ENCODE data around the gene SNAP47.
"Not testable (repeated sequence)": the region's sequence is repeated elsewhere in the genome, so short reads cannot be mapped to it uniquely, and the experiment has no call there.

The SNAP47 gene, protein sequence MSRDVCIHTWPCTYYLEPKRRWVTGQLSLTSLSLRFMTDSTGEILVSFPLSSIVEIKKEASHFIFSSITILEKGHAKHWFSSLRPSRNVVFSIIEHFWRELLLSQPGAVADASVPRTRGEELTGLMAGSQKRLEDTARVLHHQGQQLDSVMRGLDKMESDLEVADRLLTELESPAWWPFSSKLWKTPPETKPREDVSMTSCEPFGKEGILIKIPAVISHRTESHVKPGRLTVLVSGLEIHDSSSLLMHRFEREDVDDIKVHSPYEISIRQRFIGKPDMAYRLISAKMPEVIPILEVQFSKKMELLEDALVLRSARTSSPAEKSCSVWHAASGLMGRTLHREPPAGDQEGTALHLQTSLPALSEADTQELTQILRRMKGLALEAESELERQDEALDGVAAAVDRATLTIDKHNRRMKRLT

DNA sequence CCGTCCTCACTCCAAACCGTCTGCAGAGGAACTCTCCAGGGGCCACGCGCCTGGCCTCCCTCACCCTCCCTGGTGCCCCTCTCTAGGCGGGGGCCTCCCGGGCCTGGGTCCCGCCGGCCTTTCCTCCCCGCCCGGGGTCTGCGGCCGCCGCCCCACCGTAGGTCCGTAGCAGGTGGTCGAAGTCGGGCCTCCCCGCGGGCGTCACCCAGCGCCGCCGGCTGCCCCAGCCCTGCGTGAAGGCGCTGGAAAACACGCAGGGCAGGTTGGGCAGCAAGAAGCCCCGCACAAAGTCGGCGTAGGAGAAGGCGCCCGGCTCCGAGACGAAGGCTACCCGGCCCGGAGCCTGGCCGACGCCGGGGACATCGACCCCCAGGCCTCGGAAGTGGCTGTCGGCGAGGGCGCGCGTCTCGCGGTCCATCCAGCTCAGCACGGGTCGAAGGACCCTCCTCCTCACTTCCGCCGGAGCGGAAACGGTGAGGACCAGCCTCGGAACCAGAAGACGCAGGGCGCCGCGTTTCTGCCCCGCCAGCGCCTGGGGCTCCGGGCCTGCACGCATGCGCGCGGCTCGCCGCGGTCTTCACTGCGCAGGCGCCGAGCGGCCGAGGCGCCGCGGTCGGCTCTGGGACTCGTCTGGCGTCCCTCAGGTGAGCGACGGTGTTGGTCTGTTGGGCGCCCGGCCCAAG is at the start of gene SNAP47, which contains the start of gene JMJD4:
TSS of gene SNAP47 (plus strand) at position 580 of the 683 bp plus-strand sequence. CDS start 12,302 bp downstream, outside the sequence.
TSS of gene JMJD4 (minus strand) at position 447 of the 683 bp plus-strand sequence. CDS start at position 418, 29 bp downstream.
- peak; percentile 99 for DNase-seq (ENCODE audit: low spot score)

DNA sequence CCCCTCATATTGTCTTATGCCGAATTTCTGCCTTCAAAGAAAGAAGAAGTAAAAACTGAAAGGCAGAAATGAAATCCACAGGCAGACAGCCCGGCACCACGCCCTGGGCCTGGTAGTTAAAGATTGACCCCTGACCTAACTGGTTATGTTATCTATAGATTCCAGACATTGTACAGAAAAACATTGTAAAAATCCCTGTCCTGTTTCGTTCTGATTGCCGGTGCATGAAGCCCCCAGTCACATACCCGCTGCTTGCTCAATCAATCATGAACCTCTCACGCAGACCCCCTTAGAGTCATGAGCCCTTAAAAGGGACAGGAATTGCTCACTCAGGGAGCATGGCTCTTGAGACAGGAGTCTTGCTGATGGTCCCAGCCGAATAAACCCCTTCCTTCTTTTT is 49.4 kb upstream of the SNAP47 start:
- no peak for DNase-seq (ENCODE audit: low spot score)

GRCh38 chr1:227697321-227697864 is 37.8 kb upstream of the SNAP47 start:
- DNase-seq (ENCODE audit: low spot score): no peak

GRCh38 chr1:227701631-227702030 is 33.6 kb upstream of the SNAP47 start:
- DNase-seq (ENCODE audit: low spot score): not testable (repeated sequence)

DNA sequence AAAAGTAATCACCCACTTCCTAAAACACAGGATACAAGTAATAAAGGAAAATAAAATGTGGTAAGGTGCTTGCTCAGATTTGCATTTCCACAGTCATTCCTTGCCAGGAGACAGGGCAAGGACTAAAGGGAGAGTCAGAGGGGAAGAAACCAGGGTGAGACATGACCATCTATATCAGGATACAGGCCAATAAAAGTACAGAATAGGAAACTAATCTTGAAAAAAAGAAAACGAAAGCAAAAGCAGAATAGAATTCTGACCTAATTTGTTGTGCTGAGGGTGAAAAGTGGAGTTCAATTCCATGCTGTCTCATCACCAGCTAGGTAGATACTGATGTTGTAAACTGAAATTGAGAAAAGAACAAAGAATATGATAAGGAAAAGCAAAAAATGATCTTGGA is 27.4 kb upstream of the SNAP47 start:
- DNase-seq (ENCODE audit: low spot score): no peak

DNA sequence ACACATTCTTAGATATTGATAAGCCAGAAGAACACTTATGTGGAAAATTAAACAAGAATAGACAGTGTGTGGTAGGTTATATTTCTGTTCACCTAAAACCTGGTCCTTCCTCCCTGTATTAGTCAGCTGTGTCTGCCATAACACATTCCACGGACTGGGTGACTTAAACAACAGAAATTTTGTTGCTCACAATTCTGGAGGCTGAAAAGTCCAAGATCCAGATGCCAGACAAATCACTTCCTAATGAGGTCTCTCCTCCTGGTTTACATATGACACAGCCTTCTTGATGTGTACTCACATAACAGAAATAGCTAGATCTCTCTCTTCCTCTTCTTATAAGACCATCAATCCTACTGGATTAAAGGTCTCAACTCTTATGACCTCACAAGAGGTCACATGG is 25.8 kb upstream of the SNAP47 start:
- no peak for DNase-seq (ENCODE audit: low spot score)

DNA sequence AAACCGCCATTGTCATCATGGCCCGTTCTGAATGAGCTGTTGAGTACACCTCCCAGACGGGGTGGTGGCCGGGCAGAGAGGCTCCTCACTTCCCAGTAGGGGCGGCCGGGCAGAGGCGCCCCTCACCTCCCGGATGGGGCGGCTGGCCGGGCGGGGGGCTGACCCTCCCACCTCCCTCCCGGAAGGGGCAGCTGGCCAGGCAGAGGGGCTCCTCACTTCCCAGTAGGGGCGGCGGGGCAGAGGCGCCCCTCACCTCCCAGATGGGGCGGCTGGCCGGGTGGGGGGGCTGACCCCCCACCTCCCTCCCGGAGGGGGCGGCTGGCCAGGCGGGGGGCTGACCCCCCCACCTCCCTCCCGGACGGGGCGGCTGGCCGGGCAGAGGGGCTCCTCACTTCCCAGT is 24.8 kb upstream of the SNAP47 start:
- DNase-seq (ENCODE audit: low spot score): not testable (repeated sequence)

DNA sequence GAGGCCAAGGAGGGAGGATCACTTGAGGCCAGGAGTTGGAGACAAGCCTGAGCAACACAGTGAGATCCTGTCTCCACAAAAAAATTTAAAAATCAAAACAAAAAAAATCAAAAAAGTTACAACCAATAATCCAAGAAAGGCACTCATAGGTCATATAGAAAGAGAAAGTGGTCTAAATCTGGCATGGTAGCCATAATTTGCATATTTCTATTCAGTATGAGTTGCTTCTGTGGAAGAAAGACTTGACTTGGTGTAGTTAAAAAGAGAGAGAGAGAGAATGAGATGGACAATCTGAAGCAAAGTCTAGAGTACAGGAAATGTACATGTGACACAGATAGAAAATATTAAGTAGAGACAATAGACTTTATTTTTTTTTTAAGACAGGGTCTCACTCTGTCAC is 22.6 kb upstream of the SNAP47 start:
- DNase-seq (ENCODE audit: low spot score): no peak

GRCh38 chr1:227718932-227719331 is 16.3 kb upstream of the SNAP47 start:
- DNase-seq (ENCODE audit: low spot score): no peak

DNA sequence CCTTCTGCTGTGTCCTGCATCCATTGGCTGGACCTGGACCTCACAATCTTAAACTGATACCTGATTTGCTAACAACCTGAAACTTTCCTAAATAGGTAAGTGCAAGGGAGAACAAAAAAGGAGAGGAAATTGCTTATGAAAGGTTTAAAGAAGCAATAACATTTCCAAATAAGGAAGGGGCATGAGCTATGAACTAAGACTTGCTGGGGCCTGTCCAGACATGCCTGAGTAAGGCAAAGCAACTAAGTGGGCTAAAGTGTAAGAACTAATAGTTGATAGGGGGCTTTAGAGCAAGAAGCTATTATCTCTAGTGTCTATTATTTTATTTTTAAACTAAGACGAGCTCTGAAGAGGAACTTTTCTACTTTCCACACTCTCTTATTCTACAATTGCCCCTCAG is 11.8 kb upstream of the SNAP47 start:
- no peak for DNase-seq (ENCODE audit: low spot score)

GRCh38 chr1:227725046-227725445 is 10.2 kb upstream of the SNAP47 start:
- no peak for DNase-seq (ENCODE audit: low spot score)

- no peak for DNase-seq (ENCODE audit: low spot score)
Measured at GRCh38 chr1:227726318-227726717, 8.9 kb upstream of the SNAP47 start.

GRCh38 chr1:227726924-227727599 is 8.2 kb upstream of the SNAP47 start:
- no peak for DNase-seq (ENCODE audit: low spot score)

DNA sequence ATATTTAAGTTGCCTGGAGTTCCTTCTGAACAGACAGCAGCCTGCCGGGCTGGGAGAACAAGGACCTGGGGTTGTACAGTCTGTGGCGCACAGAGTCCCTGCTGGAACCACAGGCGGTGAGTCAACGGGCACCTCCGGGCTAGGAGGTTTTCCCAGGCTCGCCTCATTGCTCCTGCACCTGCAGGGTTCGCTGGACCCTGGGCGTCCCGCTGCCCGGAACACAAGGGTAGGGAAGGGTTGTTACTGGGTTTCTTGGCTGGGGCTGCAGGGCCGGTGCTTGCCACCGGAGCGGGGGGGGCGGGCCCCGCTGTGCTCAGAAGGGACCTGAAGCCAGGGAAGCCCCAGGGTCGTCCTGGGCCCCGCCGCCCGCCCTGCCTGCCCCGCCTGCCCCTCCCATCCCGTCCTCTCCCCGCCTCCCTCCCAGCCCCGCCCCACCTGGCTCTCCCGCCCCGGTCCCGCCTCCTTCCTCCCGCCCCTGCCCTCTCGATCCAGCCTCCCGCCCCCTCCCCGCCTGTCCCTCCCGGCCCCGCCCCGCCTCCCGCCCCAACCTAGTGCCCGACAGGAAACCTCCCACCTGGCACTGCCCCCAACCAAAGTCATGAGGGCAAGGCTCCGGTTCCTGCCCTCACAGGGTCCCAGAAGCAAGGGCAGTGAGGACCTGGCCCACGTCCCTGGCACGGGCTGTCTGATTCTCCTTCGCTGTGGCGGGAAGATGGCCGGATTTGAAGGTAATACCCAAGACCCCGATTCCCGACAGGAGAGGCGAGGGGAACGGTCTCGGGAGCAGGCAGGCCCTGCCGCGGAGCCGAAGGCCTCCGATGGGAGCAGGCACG is 7.0 kb upstream of the SNAP47 start:
- peak; percentile 89 for DNase-seq (ENCODE audit: low spot score)

- DNase-seq (ENCODE audit: low spot score): peak; percentile 36
Measured at GRCh38 chr1:227728892-227729143, 6.4 kb upstream of the SNAP47 start.

DNA sequence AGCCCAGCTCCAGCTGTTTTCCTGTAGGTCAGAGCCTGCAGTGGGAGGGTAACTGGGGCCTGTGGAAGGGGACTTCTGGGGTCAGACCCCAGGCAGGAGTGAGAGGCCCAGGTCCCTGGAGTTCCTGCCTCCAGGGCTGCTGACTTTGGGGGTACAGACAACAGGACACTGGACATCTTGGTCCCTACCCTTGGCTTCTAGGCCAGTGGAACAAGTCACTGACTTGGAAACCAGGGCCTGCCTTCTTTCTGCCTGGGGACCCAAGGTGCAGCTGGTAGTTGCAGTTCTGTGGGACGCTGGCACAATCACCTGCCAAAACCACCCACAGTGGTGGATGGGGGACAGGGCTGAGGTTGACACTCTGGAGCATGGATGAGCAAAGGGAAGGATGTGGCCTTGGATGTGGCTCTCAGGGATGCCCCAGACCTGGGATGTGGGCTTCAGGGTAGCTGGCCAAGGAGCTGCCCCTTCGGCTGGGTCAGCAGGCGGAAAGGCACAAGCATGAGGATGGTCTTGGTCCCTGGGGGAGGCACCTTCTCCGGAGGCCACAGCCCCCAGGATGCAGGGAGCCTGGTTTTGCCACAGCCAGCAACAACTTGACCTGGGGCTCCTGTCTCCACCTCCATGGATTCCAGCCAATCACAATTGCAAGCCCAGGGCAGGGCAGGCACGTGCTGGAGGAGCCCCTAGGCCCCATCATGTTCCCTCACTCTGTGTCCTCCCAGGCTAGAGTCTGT is 5.9 kb upstream of the SNAP47 start:
- peak; percentile 31 for DNase-seq (ENCODE audit: low spot score)

DNA sequence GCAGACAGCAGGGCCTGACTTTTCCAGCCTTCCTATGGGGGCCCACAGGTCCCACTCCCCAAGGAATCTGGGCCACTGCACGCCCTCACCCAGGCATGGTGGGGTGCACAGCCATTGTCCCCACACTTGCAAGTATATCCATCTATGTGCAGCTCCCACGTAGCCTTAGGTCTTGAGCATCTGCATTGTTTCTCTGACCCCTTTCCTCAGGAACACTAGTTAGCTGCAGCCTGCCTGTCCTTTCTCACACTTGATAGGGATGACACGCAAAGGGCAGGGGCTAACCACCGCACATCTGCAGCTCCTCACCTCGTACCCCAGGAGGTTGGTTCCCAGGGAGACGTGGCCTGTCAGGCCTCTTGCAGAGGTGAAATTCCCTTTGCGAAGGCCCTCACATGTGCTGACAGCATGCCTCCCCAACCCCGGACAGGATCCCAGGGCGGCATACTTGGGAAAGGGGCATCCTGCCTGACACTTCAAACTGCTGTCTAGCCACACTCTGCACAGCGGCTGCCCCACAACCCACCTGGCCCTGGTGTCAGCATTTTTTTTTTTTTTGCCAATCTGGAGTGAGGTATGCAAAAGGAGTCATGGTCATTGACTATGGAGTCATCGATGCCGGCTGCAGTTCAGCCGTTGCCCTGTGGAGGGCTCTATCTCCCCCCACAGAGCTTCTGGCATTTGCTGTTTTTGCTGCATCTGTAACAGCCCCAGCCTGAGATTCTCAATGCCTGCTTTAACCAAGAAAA is 5.2 kb upstream of the SNAP47 start:
- peak; percentile 93 for DNase-seq (ENCODE audit: low spot score)

- DNase-seq (ENCODE audit: low spot score): no peak
Measured at GRCh38 chr1:227730630-227731151, 4.5 kb upstream of the SNAP47 start.

DNA sequence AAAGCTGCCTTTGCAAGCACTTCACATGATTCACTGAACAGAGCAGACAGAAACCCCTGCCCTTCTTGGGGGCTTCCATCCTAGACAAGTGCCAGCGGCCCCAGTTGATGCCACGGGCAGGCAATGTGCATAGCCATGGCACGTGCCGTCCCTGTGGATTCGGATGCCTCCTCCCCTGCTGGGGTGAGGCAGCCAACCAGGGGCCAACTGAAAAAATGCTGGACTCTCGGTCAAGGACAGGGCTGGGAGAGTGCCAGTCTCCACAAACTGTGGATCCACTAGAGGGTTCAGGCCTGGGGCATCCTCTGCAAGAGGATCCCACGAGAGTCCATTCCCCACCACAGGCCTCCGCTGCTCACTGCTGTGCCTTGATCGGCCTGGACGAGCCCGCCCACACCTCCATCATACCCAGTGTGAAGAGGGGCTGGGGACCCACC is 4.0 kb upstream of the SNAP47 start:
- no peak for DNase-seq (ENCODE audit: low spot score)
